DOHH2 (cell line): ENCODE results near the gene MFGE8.

Experiments used
- EZH2phosphoT487 ChIP-seq: fragments of 200-600 bp; sonication (generic); IDR thresholded peaks from 2 replicates; pipeline ENCODE4 v1.6.1; 2017; ENCODE audit warnings: borderline replicate concordance, mild to moderate bottlenecking, antibody characterized with exemption, low read length, moderate library complexity, mixed read lengths
- TF ChIP-seq, protein P1 (sequence below): fragments of 200-600 bp; sonication (generic); IDR thresholded peaks from one replicate; pipeline ENCODE4 v1.5.1; 2014; ENCODE audit warnings: antibody characterized with exemption, mild to moderate bottlenecking, low read depth, low read length; ENCODE audit not compliant: poor library complexity, severe bottlenecking

DNA sequence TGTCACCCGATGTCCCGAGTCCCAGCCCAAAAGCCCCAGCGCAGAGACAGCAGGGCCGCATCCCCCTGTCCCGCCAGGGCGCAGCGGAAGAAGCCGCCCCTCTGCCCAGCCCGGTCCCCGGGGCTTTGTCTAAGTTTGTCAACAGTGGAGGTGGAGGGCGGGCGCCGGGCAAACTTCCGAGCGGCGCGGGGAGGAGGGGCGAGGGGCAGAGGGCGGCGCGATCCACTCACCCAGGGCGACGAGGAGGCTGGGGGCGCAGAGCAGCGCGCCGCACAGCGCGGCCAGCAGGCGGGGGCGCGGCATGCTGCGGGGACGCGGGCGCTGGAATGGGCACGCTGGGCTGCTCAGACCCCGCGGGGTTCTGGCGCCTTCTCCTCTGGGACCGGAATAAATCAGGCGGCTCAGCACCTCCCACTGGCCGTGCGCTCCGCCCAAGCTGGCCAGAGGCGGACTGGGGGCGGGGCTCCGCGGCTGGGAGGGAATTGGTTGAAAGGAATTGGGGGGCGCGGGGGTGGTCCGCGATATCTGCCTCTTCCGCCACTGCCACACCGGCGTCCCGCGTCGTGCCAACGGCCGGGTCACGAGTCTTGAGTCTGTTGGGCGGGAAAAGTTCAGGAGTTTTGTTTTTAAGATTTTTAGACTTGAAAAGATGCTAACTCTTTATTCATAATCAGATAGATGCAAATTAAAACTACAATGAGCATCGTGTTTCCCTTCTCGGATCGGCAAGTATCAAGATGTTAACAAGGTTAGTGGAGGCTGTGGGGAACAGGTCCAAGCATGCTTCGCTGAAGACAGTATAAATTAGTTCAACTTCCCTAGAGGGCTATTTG lies at the start of gene MFGE8:
- TF ChIP-seq, protein P1, sequence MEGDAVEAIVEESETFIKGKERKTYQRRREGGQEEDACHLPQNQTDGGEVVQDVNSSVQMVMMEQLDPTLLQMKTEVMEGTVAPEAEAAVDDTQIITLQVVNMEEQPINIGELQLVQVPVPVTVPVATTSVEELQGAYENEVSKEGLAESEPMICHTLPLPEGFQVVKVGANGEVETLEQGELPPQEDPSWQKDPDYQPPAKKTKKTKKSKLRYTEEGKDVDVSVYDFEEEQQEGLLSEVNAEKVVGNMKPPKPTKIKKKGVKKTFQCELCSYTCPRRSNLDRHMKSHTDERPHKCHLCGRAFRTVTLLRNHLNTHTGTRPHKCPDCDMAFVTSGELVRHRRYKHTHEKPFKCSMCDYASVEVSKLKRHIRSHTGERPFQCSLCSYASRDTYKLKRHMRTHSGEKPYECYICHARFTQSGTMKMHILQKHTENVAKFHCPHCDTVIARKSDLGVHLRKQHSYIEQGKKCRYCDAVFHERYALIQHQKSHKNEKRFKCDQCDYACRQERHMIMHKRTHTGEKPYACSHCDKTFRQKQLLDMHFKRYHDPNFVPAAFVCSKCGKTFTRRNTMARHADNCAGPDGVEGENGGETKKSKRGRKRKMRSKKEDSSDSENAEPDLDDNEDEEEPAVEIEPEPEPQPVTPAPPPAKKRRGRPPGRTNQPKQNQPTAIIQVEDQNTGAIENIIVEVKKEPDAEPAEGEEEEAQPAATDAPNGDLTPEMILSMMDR = no peak
- TF ChIP-seq EZH2phosphoT487 = no peak
